K562 (cell line): Measurements from ENCODE around the gene HOXA2. TPM values are rescaled to one million over a fixed set of nuclear protein-coding genes. Genes with fewer than 3 reads are reported as not detected.

Experiments
- ATF1 ChIP-seq, 2 experiments: fragments of 450-650 bp in 1 of 2; IDR thresholded peaks; 2 replicates each; pipeline ENCODE4 v1.6.1; 2016; ENCODE audit warnings: missing compliant biosample characterization in 1 of 2, missing genetic modification characterization in 1 of 2
- CEBPB ChIP-seq: fragments of 450-650 bp; IDR thresholded peaks from 2 replicates; pipeline ENCODE4 v1.6.1; 2016; ENCODE audit warnings: missing genetic modification characterization, missing compliant biosample characterization
- CREM ChIP-seq: IDR thresholded peaks from 2 replicates; pipeline ENCODE4 v1.6.1; 2014; ENCODE audit warnings: antibody characterized with exemption, low read depth
- ELF2 ChIP-seq: fragments of 250-450 bp; sonication (Bioruptor Pico); IDR thresholded peaks from 2 replicates; pipeline ENCODE4 v1.5.0; 2021; ENCODE audit warnings: mild to moderate bottlenecking
- FOS ChIP-seq: IDR thresholded peaks from 3 replicates; pipeline ENCODE4 v1.6.1; 2011; ENCODE audit not compliant: insufficient read length; ENCODE audit errors: extremely low read depth
- KLF16 ChIP-seq: IDR thresholded peaks from 2 replicates; pipeline ENCODE4 v1.6.1; 2016; ENCODE audit warnings: antibody characterized with exemption
- MAFG ChIP-seq: fragments of 450-650 bp; conservative IDR thresholded peaks from 2 replicates; pipeline ENCODE4 v1.6.1; 2016; ENCODE audit warnings: missing genetic modification characterization, missing compliant biosample characterization
- NEUROD1 ChIP-seq: fragments of 150-350 bp; IDR thresholded peaks from 2 replicates; pipeline ENCODE4 v1.6.1; 2014; ENCODE audit warnings: borderline replicate concordance, low read length, low read depth; ENCODE audit not compliant: partially characterized antibody
- RB1 ChIP-seq: fragments of 450-650 bp; IDR thresholded peaks from 2 replicates; pipeline ENCODE4 v1.6.1; 2017; ENCODE audit warnings: low read depth, mild to moderate bottlenecking
- RBM25 ChIP-seq: fragments of 200-400 bp; formaldehyde crosslinking; IDR thresholded peaks from 2 replicates; pipeline ENCODE4 v1.6.1; 2018; ENCODE audit warnings: low read length, low read depth, moderate library complexity; ENCODE audit not compliant: severe bottlenecking
- SFPQ ChIP-seq: fragments of 200-400 bp; formaldehyde crosslinking; IDR thresholded peaks from 2 replicates; pipeline ENCODE4 v1.6.1; 2017; ENCODE audit warnings: mild to moderate bottlenecking, low read depth, low read length, moderate library complexity
- SMAD4 ChIP-seq: fragments of 250-450 bp; sonication (Bioruptor Pico); conservative IDR thresholded peaks from 2 replicates; pipeline ENCODE4 v1.8.0; 2021; ENCODE audit warnings: inconsistent platforms, mild to moderate bottlenecking, moderate library complexity
- SMARCB1 ChIP-seq: IDR thresholded peaks from 2 replicates; pipeline ENCODE4 v1.6.1; 2011; ENCODE audit warnings: improper control_type of control experiment, low read depth; ENCODE audit not compliant: insufficient read length
- TCF15 ChIP-seq: fragments of 250-450 bp; sonication (Bioruptor Pico); IDR thresholded peaks from 2 replicates; pipeline ENCODE4 v1.8.0; 2022; ENCODE audit warnings: moderate library complexity, mild to moderate bottlenecking, inconsistent platforms
- TCF3 ChIP-seq: sonication (generic); formaldehyde crosslinking; IDR thresholded peaks from 2 replicates; pipeline ENCODE4 v1.4.0; 2020; ENCODE audit warnings: mild to moderate bottlenecking, missing genetic modification reagents
- TFAM ChIP-seq: fragments of 250-450 bp; sonication (Bioruptor Pico); conservative IDR thresholded peaks from 2 replicates; pipeline ENCODE4 v1.5.0; 2021; ENCODE audit warnings: mild to moderate bottlenecking, moderate library complexity
- TRIM24 ChIP-seq, 2 experiments: fragments of 450-650 bp; IDR thresholded peaks; 2 replicates each; pipeline ENCODE4 v1.6.1; 2016
- ZNF175 ChIP-seq: fragments of 200-800 bp; sonication (Bioruptor generic); IDR thresholded peaks from 2 replicates; pipeline ENCODE4 v1.6.1; 2016; ENCODE audit warnings: low read depth, mild to moderate bottlenecking, missing genetic modification characterization, missing compliant biosample characterization
- ZNF518B ChIP-seq: fragments of 250-450 bp; sonication (Bioruptor Pico); IDR thresholded peaks from 2 replicates; pipeline ENCODE4 v1.5.0; 2021; ENCODE audit warnings: mild to moderate bottlenecking, moderate library complexity
- ZNF586 ChIP-seq: fragments of 450-650 bp; formaldehyde crosslinking; conservative IDR thresholded peaks from 2 replicates; pipeline ENCODE4 v1.4.0; 2020; ENCODE audit warnings: mild to moderate bottlenecking, moderate library complexity
- ZNF639 ChIP-seq, 2 experiments: fragments of 200-800 bp in 1 of 2; sonication (Bioruptor generic) in 1 of 2; sonication (generic) in 1 of 2; formaldehyde crosslinking in 1 of 2; IDR thresholded peaks in 1 of 2; conservative IDR thresholded peaks in 1 of 2; 2 replicates each; pipeline versions ENCODE4 v1.5.0 to v1.6.1; 2016 to 2020; ENCODE audit warnings: missing compliant biosample characterization in 1 of 2, missing genetic modification characterization in 1 of 2, missing genetic modification reagents in 1 of 2
- polyA plus RNA-seq, 8 experiments: library from polyadenylated mRNA; depleted of rRNA in 4 of 8; stranded (reverse) in 5 of 8; unstranded in 3 of 8; fragments of >200 nt; fragmentation: Nextera tagmentation in 2 of 8; fragmentation: Illumina TruSeq in 1 of 8; extraction: Ambion mirVana in 2 of 8; extraction: Trizol in 1 of 8; gene quantifications; 2 replicates each; pipeline versions ENCODE4 v1.2.1 to v1.2.3, GENCODE V29; 2011 to 2014; ENCODE audit warnings: inconsistent platforms in 1 of 8, missing spikeins in 1 of 8
- total RNA-seq, 7 experiments: library from RNA; depleted of rRNA in 6 of 7; stranded (reverse); fragments of >200 nt in 6 of 7; fragmentation: Illumina TruSeq in 2 of 7; extraction: Trizol in 2 of 7; gene quantifications; 2 replicates each; pipeline versions ENCODE4 v1.2.1 to v1.2.3, GENCODE V29; 2011 to 2021; ENCODE audit warnings: low replicate concordance in 1 of 7

The HOXA2 gene
- total and polyA plus RNA-seq, 9 of the 15 experiments (the other 6 are each of a cell fraction or from before 2014, with no cell fraction given): 0.04 TPM; not detected in 8

GRCh38 chr7:27071622-27072390, 30.7 kb downstream of the HOXA2 start (continued):
- peak in 1 of 2 experiments; percentile 78; a peak in 1 of 4 replicates for TF ChIP-seq ZNF639 (CRISPR knock-in tag; conservative IDR thresholded peaks at IDR 0.05 in 1 of 2, IDR thresholded peaks at IDR 0.05 in 1 of 2)
- no peak for TF ChIP-seq NEUROD1
- peak; percentile 69 for TF ChIP-seq TCF3 (CRISPR knock-in tag)
- TF ChIP-seq SMARCB1: no peak
- TF ChIP-seq ZNF518B (CRISPR knock-in tag): no peak
- TF ChIP-seq MAFG: no peak
- TF ChIP-seq ZNF586 (CRISPR knock-in tag): no peak
- peak; percentile 38; the same call in 1 of the 2 replicates for TF ChIP-seq SMAD4 (CRISPR knock-in tag)
- peak; percentile 85 for TF ChIP-seq KLF16
- TF ChIP-seq ELF2 (CRISPR knock-in tag): no peak
- TF ChIP-seq RB1: no peak
- 0 out of 2 replicates have a peak, but pooled peaks have one; percentile 18 for TF ChIP-seq CREM
- peak; percentile 31 to 71; a peak in 2 of 4 replicates for TF ChIP-seq TRIM24 (IDR thresholded peaks at IDR 0.05)
- TF ChIP-seq FOS: no peak
- TF ChIP-seq RBM25: no peak
- TF ChIP-seq ZNF175 (CRISPR knock-in tag): no peak
- no peak for TF ChIP-seq ATF1 (CRISPR knock-in tag; IDR thresholded peaks at IDR 0.05)
- TF ChIP-seq ATF1 (tag; IDR thresholded peaks at IDR 0.05): 0 out of 2 replicates have a peak, but pooled peaks have one; percentile 23
- TF ChIP-seq TCF15: no peak
- TF ChIP-seq TFAM (CRISPR knock-in tag): no peak
- TF ChIP-seq CEBPB (tag): peak; percentile 98
- no peak for TF ChIP-seq SFPQ
